Measurements from ENCODE around the gene GMEB2.
"Not testable (repeated sequence)": the region's sequence is repeated elsewhere in the genome, so short reads cannot be mapped to it uniquely, and the experiment has no call there.

Gene GMEB2

DNA sequence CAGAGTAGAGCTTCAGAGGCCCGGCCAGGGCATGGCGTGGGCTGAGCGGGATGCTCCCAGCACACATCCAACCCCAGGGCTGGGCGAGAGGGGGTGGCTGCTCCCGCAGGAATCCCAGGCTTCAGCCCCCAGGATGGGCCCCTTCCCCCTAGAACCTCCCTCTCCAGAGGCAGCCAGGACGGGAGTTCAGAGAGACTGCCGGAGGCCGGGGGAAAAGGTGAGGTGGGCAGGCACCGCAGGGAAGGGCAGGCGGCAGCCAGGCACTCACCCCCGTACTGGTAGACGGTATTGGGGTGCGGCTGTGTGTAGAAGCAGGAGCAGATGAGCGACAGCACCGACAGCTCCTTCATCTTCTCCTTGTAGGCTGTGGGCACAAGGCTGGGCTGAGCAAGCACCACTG lies 17.0 kb upstream of the GMEB2 start:
- no peak for DNase-seq
- Histone ChIP-seq H3K4me1 (ENCODE audit: control extremely low read depth in 1 of 4, control insufficient read depth in 4 of 4, insufficient read depth in 4 of 4, low read length in 3 of 4) (peaks cover 0 to 34% (median 30%) of the 10 kb centered on the region in 4 experiments), H3K4me3 (ENCODE audit: control insufficient read depth in 1 of 7, extremely low read depth in 1 of 7, insufficient read depth in 4 of 7, low read depth in 2 of 7, low read length in 6 of 7) (no peak overlapping the region), H3K9me3 (ENCODE audit: control extremely low read depth in 1 of 5, control insufficient read depth in 4 of 5, insufficient read depth in 2 of 5, low read depth in 1 of 5, low read length in 4 of 5) (no peaks in the 10 kb centered on the region), H3K27me3 (replicated peaks in 2 of 5; ENCODE audit: control insufficient read depth in 4 of 5, insufficient read depth in 5 of 5, low read length in 4 of 5) (no peaks in the 10 kb centered on the region), H3K36me3 (ENCODE audit: control insufficient read depth in 4 of 4, insufficient read depth in 4 of 4, low read length in 3 of 4) (peaks cover 0 to 18% (median 8%) of the 10 kb centered on the region in 4 experiments), H3K27ac (ENCODE audit: insufficient read depth in 1 of 2, low read depth in 1 of 2, low read length in 2 of 2, poor library complexity in 1 of 2, severe bottlenecking in 2 of 2) (no peak overlapping the region)
- POLR2A ChIA-PET, result no interaction called here
- 99% methylated on average over 12 of the region's 15 CpGs for WGBS (ENCODE audit: insufficient coverage)
- CTCF ChIA-PET, result interaction anchor here (1.4 kb wide), 1 partner anchor 107 kb away, joined by 3 read pairs; the partner anchor contains the start of gene PTK6

GRCh38 chr20:63643499-63643898 lies 16.6 kb upstream of the GMEB2 start:
- Histone ChIP-seq H3K36me3 (ENCODE audit: control insufficient read depth in 4 of 4, insufficient read depth in 4 of 4, low read length in 3 of 4) (peaks cover 0 to 14% (median 8%) of the 10 kb centered on the region in 4 experiments), H3K4me3 (ENCODE audit: control insufficient read depth in 1 of 7, extremely low read depth in 1 of 7, insufficient read depth in 4 of 7, low read depth in 2 of 7, low read length in 6 of 7) (no peak overlapping the region), H3K9me3 (ENCODE audit: control extremely low read depth in 1 of 5, control insufficient read depth in 4 of 5, insufficient read depth in 2 of 5, low read depth in 1 of 5, low read length in 4 of 5) (no peaks in the 10 kb centered on the region), H3K27ac (ENCODE audit: insufficient read depth in 1 of 2, low read depth in 1 of 2, low read length in 2 of 2, poor library complexity in 1 of 2, severe bottlenecking in 2 of 2) (no peak overlapping the region), H3K27me3 (replicated peaks in 2 of 5; ENCODE audit: control insufficient read depth in 4 of 5, insufficient read depth in 5 of 5, low read length in 4 of 5) (no peaks in the 10 kb centered on the region), H3K4me1 (ENCODE audit: control extremely low read depth in 1 of 4, control insufficient read depth in 4 of 4, insufficient read depth in 4 of 4, low read length in 3 of 4) (peaks cover 0 to 36% (median 33%) of the 10 kb centered on the region in 4 experiments)
- POLR2A ChIA-PET, result no interaction called here
- CTCF ChIA-PET, result interaction anchor here (1.4 to 2.5 kb wide), 2 partner anchors 9 to 106 kb away, joined by 3 to 17 read pairs; partner anchors contain the start of genes PTK6 and STMN3
- no peak for DNase-seq
- WGBS (ENCODE audit: insufficient coverage), result 100% methylated on average over 7 of the region's 10 CpGs

DNA sequence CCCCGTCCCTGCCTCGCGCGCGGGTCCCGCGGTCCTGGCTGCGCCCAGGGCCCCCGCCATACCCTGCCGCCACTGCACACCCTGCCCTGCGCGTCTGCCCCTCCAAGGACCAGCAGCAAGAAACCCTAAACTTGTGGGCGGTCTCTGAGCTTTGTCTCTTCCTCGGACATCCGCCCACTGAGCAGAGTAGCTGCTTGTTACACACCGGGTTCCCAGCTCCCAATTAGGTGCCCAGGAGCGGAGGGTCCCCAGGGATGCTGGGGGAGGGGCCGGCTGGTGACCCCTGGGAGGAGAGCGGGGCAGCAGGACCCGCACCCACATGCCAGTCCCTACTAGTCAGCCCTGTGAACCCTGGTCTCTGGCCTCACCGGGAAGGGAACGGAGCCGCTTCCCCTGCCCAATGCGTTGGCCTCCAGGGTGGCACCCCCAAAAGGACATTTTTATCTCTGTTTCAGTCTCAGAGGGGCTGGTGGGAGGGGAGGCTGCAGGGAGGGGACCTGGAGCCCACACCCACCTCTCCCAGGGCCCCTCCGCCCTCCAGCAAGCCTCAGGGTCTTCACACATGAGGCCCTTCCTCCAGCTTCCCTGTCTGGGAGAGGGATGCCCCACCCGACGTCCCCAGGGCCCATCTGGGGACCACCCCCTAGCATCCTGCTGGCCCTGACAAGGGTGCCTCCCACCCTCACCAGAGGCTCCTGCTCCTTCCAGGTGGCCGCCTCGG lies 15.8 kb upstream of the GMEB2 start:
- 54% methylated on average over 25 of the region's 29 CpGs for WGBS (ENCODE audit: insufficient coverage)
- Histone ChIP-seq H3K9me3 (ENCODE audit: control extremely low read depth in 1 of 5, control insufficient read depth in 4 of 5, insufficient read depth in 2 of 5, low read depth in 1 of 5, low read length in 4 of 5) (no peaks in the 10 kb centered on the region), H3K4me1 (ENCODE audit: control extremely low read depth in 1 of 4, control insufficient read depth in 4 of 4, insufficient read depth in 4 of 4, low read length in 3 of 4) (peaks cover 0 to 40% (median 38%) of the 10 kb centered on the region in 4 experiments), H3K27ac (ENCODE audit: insufficient read depth in 1 of 2, low read depth in 1 of 2, low read length in 2 of 2, poor library complexity in 1 of 2, severe bottlenecking in 2 of 2) (no peak overlapping the region), H3K27me3 (replicated peaks in 2 of 5; ENCODE audit: control insufficient read depth in 4 of 5, insufficient read depth in 5 of 5, low read length in 4 of 5) (no peaks in the 10 kb centered on the region), H3K36me3 (ENCODE audit: control insufficient read depth in 4 of 4, insufficient read depth in 4 of 4, low read length in 3 of 4) (peaks cover 0 to 11% (median 7%) of the 10 kb centered on the region in 4 experiments), H3K4me3 (ENCODE audit: control insufficient read depth in 1 of 7, extremely low read depth in 1 of 7, insufficient read depth in 4 of 7, low read depth in 2 of 7, low read length in 6 of 7) (peak overlapping the region in 6 of 7 experiments; percentile 19 to 63 (median 44))
- no peak for DNase-seq
- ChIA-PET POLR2A (interaction anchor here (0.6 to 1.5 kb wide), 5 partner anchors 10 to 38 kb away, joined by 3 to 8 read pairs (median 4); partner anchors contain the start of genes RTEL1 and STMN3), CTCF (interaction anchor here (1.0 to 2.5 kb wide), 8 partner anchors 10 to 105 kb away, joined by 3 to 17 read pairs (median 5); partner anchors contain the start of genes PTK6 and STMN3)

DNA sequence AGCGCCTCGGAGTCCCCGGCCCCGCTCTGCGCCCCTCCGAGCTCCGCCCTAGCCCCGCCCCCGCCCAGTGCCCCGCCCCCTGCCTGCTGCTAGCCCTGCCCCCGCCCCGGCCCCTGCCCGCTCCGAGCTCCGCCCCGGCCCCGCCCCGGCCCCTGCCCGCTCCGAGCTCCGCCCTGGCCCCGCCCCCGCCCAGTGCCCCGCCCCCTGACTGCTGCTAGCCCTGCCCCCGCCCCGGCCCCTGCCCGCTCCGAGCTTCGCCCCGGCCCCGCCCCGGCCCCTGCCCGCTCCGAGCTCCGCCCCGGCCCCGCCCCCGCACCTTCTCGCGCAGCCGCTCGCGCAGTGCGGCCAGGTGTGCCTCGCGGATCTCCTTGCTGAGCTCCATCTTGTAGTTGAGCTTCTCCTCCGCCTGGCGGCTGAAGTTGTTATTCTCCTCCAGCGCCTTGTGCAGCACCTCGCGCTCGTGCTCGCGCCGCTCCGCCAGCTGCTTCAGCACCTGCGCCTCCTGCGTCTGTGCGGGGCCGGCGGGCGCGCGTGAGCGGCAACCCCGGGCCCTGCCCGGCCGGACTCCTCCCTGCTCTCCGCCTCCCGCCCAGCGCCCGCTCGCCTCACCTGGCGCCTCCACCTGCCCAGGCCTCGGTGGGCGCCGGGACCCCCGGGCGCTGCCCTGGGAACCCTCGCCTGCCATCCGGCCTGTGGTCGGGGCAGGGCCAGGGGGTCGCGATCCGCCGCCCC lies 15.1 kb upstream of the GMEB2 start:
- Histone ChIP-seq H3K4me1 (ENCODE audit: control extremely low read depth in 1 of 4, control insufficient read depth in 4 of 4, insufficient read depth in 4 of 4, low read length in 3 of 4) (peaks cover 2 to 46% (median 40%) of the 10 kb centered on the region in 4 experiments), H3K36me3 (ENCODE audit: control insufficient read depth in 4 of 4, insufficient read depth in 4 of 4, low read length in 3 of 4) (peaks cover 0 to 11% (median 7%) of the 10 kb centered on the region in 4 experiments), H3K27ac (ENCODE audit: insufficient read depth in 1 of 2, low read depth in 1 of 2, low read length in 2 of 2, poor library complexity in 1 of 2, severe bottlenecking in 2 of 2) (no peak overlapping the region), H3K9me3 (ENCODE audit: control extremely low read depth in 1 of 5, control insufficient read depth in 4 of 5, insufficient read depth in 2 of 5, low read depth in 1 of 5, low read length in 4 of 5) (no peaks in the 10 kb centered on the region), H3K4me3 (ENCODE audit: control insufficient read depth in 1 of 7, extremely low read depth in 1 of 7, insufficient read depth in 4 of 7, low read depth in 2 of 7, low read length in 6 of 7) (peak overlapping the region in 6 of 7 experiments; percentile 32 to 79 (median 70)), H3K27me3 (replicated peaks in 2 of 5; ENCODE audit: control insufficient read depth in 4 of 5, insufficient read depth in 5 of 5, low read length in 4 of 5) (no peaks in the 10 kb centered on the region)
- CTCF ChIA-PET, result interaction anchor here (0.8 to 2.5 kb wide), 13 partner anchors 10 to 332 kb away, joined by 3 to 17 read pairs (median 4); partner anchors contain the start of genes PTK6, RTEL1 and STMN3
- POLR2A ChIA-PET, result interaction anchor here (0.6 to 1.5 kb wide), 6 partner anchors 12 to 104 kb away, joined by 3 to 8 read pairs (median 3); partner anchors contain the start of genes GMEB2, RTEL1 and STMN3
- DNase-seq, result peak; percentile 88 to 95 (median 93)
- WGBS (ENCODE audit: insufficient coverage), result 5% methylated on average over 65 of the region's 86 CpGs

DNA sequence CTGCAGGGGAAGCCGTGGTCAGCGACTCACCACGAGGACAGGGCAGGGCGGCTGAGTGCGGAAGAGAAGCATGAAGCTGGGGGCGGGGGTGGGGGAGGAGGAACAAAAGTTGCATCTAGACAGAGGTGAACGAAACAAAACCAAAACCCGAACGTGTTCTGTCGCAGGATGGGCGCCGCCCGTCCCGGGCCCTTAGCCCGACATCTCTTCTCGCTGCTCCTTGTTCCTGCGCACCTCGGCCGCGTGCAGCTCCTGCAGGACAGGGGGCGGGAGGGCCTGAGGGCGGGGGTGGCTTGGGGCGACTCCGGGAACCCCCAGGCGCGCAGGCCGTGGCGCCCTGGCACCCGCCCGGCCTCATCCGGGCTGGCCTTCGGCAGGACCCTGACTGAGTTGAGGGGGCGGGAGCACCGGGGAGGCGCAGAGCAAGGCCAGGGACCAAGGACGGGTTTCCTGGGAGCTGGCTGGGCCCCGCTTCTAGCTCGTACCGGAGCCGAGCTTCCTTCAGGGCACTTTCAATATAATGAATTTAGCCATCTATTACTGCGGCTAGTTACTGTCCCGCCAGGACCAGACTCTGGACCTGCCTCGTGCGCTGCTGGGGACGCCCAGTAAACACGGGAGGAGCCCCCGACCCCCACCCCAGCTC lies 14.4 kb upstream of the GMEB2 start:
- ChIA-PET CTCF (interaction anchor here (0.8 to 2.5 kb wide), 13 partner anchors 10 to 333 kb away, joined by 3 to 17 read pairs (median 4); partner anchors contain the start of genes PTK6, RTEL1 and STMN3), POLR2A (interaction anchor here (0.7 to 1.5 kb wide), 4 partner anchors 12 to 104 kb away, joined by 3 to 8 read pairs (median 5); partner anchors contain the start of genes GMEB2, RTEL1 and STMN3)
- peaks cover 0 to 11% (median 7%) of the 10 kb centered on the region in 4 experiments for H3K36me3 ChIP-seq (ENCODE audit: control insufficient read depth in 4 of 4, insufficient read depth in 4 of 4, low read length in 3 of 4)
- H3K27me3 ChIP-seq (replicated peaks in 2 of 5; ENCODE audit: control insufficient read depth in 4 of 5, insufficient read depth in 5 of 5, low read length in 4 of 5), result no peaks in the 10 kb centered on the region
- peak in 1 of 3 donors; percentile 48 for DNase-seq
- H3K9me3 ChIP-seq (ENCODE audit: control extremely low read depth in 1 of 5, control insufficient read depth in 4 of 5, insufficient read depth in 2 of 5, low read depth in 1 of 5, low read length in 4 of 5), result no peaks in the 10 kb centered on the region
- H3K4me3 ChIP-seq (ENCODE audit: control insufficient read depth in 1 of 7, extremely low read depth in 1 of 7, insufficient read depth in 4 of 7, low read depth in 2 of 7, low read length in 6 of 7), result peak overlapping the region in 6 of 7 experiments; percentile 48 to 79 (median 70)
- no peak overlapping the region for H3K27ac ChIP-seq (ENCODE audit: insufficient read depth in 1 of 2, low read depth in 1 of 2, low read length in 2 of 2, poor library complexity in 1 of 2, severe bottlenecking in 2 of 2)
- 12% methylated on average over 39 of the region's 47 CpGs for WGBS (ENCODE audit: insufficient coverage)
- peaks cover 3 to 52% (median 42%) of the 10 kb centered on the region in 4 experiments for H3K4me1 ChIP-seq (ENCODE audit: control extremely low read depth in 1 of 4, control insufficient read depth in 4 of 4, insufficient read depth in 4 of 4, low read length in 3 of 4)

- 86% methylated on average over 1 of the region's 17 CpGs for WGBS (ENCODE audit: insufficient coverage)
- Histone ChIP-seq H3K36me3 (ENCODE audit: control insufficient read depth in 4 of 4, insufficient read depth in 4 of 4, low read length in 3 of 4) (peaks cover 0 to 11% (median 7%) of the 10 kb centered on the region in 4 experiments), H3K4me3 (ENCODE audit: control insufficient read depth in 1 of 7, extremely low read depth in 1 of 7, insufficient read depth in 4 of 7, low read depth in 2 of 7, low read length in 6 of 7) (peak overlapping the region in 1 of 7 experiments; percentile 71), H3K4me1 (ENCODE audit: control extremely low read depth in 1 of 4, control insufficient read depth in 4 of 4, insufficient read depth in 4 of 4, low read length in 3 of 4) (peaks cover 9 to 55% (median 48%) of the 10 kb centered on the region in 4 experiments)
- DNase-seq; H3K9me3 ChIP-seq (ENCODE audit: control extremely low read depth in 1 of 5, control insufficient read depth in 4 of 5, insufficient read depth in 2 of 5, low read depth in 1 of 5, low read length in 4 of 5); CTCF ChIA-PET; POLR2A ChIA-PET; H3K27ac ChIP-seq (ENCODE audit: insufficient read depth in 1 of 2, low read depth in 1 of 2, low read length in 2 of 2, poor library complexity in 1 of 2, severe bottlenecking in 2 of 2); H3K27me3 ChIP-seq (replicated peaks in 2 of 5; ENCODE audit: control insufficient read depth in 4 of 5, insufficient read depth in 5 of 5, low read length in 4 of 5): not testable (repeated sequence)
Observed at GRCh38 chr20:63640686-63641085, 13.8 kb upstream of the GMEB2 start.
